Right cardiac atrium (tissue), 5 donors: ENCODE measurements around the gene LRP3. TPM values are rescaled to one million over a fixed set of nuclear protein-coding genes. Genes with fewer than 3 reads are reported as not detected.
A peak's percentile ranks its signal among the peaks of the same experiment; 100 is the strongest.

Experiments
- ATAC-seq, 2 donors: fragments of 200-7000 bp; cut with Tn5 transposase; one replicate each; pipeline versions ENCODE4 v1.8.0 to v1.9.1; 2020; ENCODE audit warnings: moderate library complexity in 2 of 2, mild to moderate bottlenecking in 1 of 2
- DNase-seq, 3 donors: peaks; one replicate each; pipeline ENCODE4 v3.0.0-alpha.2; 2020
- H3K27ac ChIP-seq: one replicate; pipeline ENCODE4 v1.5.1; 2013; ENCODE audit warnings: mild to moderate bottlenecking, low read length, control low read depth, moderate library complexity
- H3K27me3 ChIP-seq: one replicate; pipeline ENCODE4 v1.6.1; 2013; ENCODE audit not compliant: control insufficient read depth, insufficient read depth
- H3K4me1 ChIP-seq: one replicate; pipeline ENCODE4 v1.6.1; 2013; ENCODE audit warnings: low read length; ENCODE audit not compliant: control insufficient read depth, insufficient read depth
- H3K4me3 ChIP-seq: one replicate; pipeline ENCODE4 v1.5.1; 2013; ENCODE audit warnings: low read length, control low read depth
- H3K9me3 ChIP-seq: one replicate; pipeline ENCODE4 v1.6.1; 2013; ENCODE audit warnings: low read length; ENCODE audit not compliant: control insufficient read depth
- WGBS: extraction: QIAGEN DNeasy Blood & Tissue Kit; methylation state at CpG from one replicate; pipeline ENCODE4 v1.1.7; 2013; 5-methylcytosine and 5-hydroxymethylcytosine counted together
- intact Hi-C, 4 donors: fragments of 100-400 bp; cut with DNase I; formaldehyde crosslinking; loops; one replicate each; pipeline versions ENCODE4 v1.11.0 to v1.14.0; 2022 to 2023
- polyA plus RNA-seq: library from polyadenylated mRNA; stranded (reverse); fragments of 200-250 nt; gene quantifications from one replicate; pipeline ENCODE4 v1.2.3, GENCODE V29; 2013
- total RNA-seq, 4 donors: library from RNA; stranded (reverse); fragmentation: NEBNext Ultra II Directional; extraction: Animal tissue kit (Norgen Biotek cat#: 25700); gene quantifications; one replicate each; pipeline ENCODE4 v1.2.1, GENCODE V29; 2021
- donor health status: healthy with polysubstance abuse.
- donor health status: DM: no; HTN: yes; CAD: no.
- donor health status: DM: no; HTN: no; CAD: no.
- donor health status: DM: no; HTN: yes; CAD: no; lungs with severe emphysema.
- donor health status: DM: yes; HTN: yes; CAD: no.

LRP3 gene
- total and polyA plus RNA-seq, 5 donors = 13.2 to 20.7 (median 14.8) TPM

- 64% methylated on average over 12 of the region's 12 CpGs for WGBS
- Histone ChIP-seq H3K27ac (no peak overlapping the region), H3K9me3 (no peaks in the 10 kb centered on the region), H3K27me3 (no peaks in the 10 kb centered on the region), H3K4me1 (no peaks in the 10 kb centered on the region), H3K4me3 (no peak overlapping the region)
- intact Hi-C loops = loop anchor here in 2 of 4 donors (5.0 to 10.0 kb wide), 2 partner anchors 535 to 542 kb away; no protein-coding TSS in a partner anchor
- no peak for ATAC-seq
- DNase-seq = peak in 1 of 3 donors; percentile 14
Observed at GRCh38 chr19:33232656-33233055, 38.5 kb downstream of the LRP3 start.

- WGBS = 91% methylated on average over 9 of the region's 9 CpGs
- Histone ChIP-seq H3K4me1 (no peaks in the 10 kb centered on the region), H3K27me3 (no peaks in the 10 kb centered on the region), H3K27ac (no peak overlapping the region), H3K4me3 (no peak overlapping the region), H3K9me3 (no peaks in the 10 kb centered on the region)
- DNase-seq = no peak
- intact Hi-C loops = loop anchor here in 2 of 4 donors (5.0 to 10.0 kb wide), 2 partner anchors 534 to 542 kb away; no protein-coding TSS in a partner anchor
- ATAC-seq = no peak
Observed at GRCh38 chr19:33233056-33233873, 39.1 kb downstream of the LRP3 start.

- Histone ChIP-seq H3K27ac (no peak overlapping the region), H3K4me3 (no peak overlapping the region), H3K27me3 (no peaks in the 10 kb centered on the region), H3K4me1 (no peaks in the 10 kb centered on the region), H3K9me3 (no peaks in the 10 kb centered on the region)
- 75% methylated on average over 8 of the region's 8 CpGs for WGBS
- peak in 1 of 3 donors; percentile 32 for DNase-seq
- no peak for ATAC-seq
- intact Hi-C loops = loop anchor here in 2 of 4 donors (5.0 to 10.0 kb wide), 2 partner anchors 533 to 541 kb away; no protein-coding TSS in a partner anchor
Observed at GRCh38 chr19:33234092-33234491, 40.0 kb downstream of the LRP3 start.

GRCh38 chr19:33234736-33235135 is 40.6 kb downstream of the LRP3 start:
- Histone ChIP-seq H3K27ac (no peak overlapping the region), H3K4me1 (no peaks in the 10 kb centered on the region), H3K9me3 (no peaks in the 10 kb centered on the region), H3K4me3 (no peak overlapping the region), H3K27me3 (no peaks in the 10 kb centered on the region)
- ATAC-seq = no peak
- DNase-seq = no peak
- intact Hi-C loops = loop anchor here (5.0 to 10.0 kb wide), 4 partner anchors 173 to 540 kb away; no protein-coding TSS in a partner anchor
- WGBS = 59% methylated on average over 9 of the region's 9 CpGs

GRCh38 chr19:33235269-33235995 is 41.3 kb downstream of the LRP3 start:
- 56% methylated on average over 30 of the region's 30 CpGs for WGBS
- intact Hi-C loops = loop anchor here in 3 of 4 donors (5.0 to 10.0 kb wide), 3 partner anchors 172 to 539 kb away; no protein-coding TSS in a partner anchor
- no peak overlapping the region for H3K4me3 ChIP-seq
- ATAC-seq (peak; percentile 62 to 71), DNase-seq (peak; percentile 76 to 93 (median 91))
- no peaks in the 10 kb centered on the region for H3K9me3 ChIP-seq
- no peaks in the 10 kb centered on the region for H3K27me3 ChIP-seq
- H3K4me1 ChIP-seq = no peaks in the 10 kb centered on the region
- H3K27ac ChIP-seq = no peak overlapping the region

GRCh38 chr19:33235996-33236350 is 41.8 kb downstream of the LRP3 start:
- Histone ChIP-seq H3K27me3 (no peaks in the 10 kb centered on the region), H3K4me1 (no peaks in the 10 kb centered on the region), H3K27ac (no peak overlapping the region), H3K4me3 (no peak overlapping the region), H3K9me3 (no peaks in the 10 kb centered on the region)
- WGBS = 90% methylated on average over 20 of the region's 20 CpGs
- ATAC-seq = no peak
- intact Hi-C loops = loop anchor here in 3 of 4 donors (5.0 to 10.0 kb wide), 3 partner anchors 171 to 539 kb away; no protein-coding TSS in a partner anchor
- no peak for DNase-seq

- Histone ChIP-seq H3K9me3 (no peaks in the 10 kb centered on the region), H3K4me3 (no peak overlapping the region), H3K4me1 (no peaks in the 10 kb centered on the region), H3K27me3 (no peaks in the 10 kb centered on the region), H3K27ac (no peak overlapping the region)
- no peak for DNase-seq
- intact Hi-C loops = loop anchor here in 3 of 4 donors (5.0 to 10.0 kb wide), 3 partner anchors 170 to 538 kb away; no protein-coding TSS in a partner anchor
- 78% methylated on average over 16 of the region's 16 CpGs for WGBS
- ATAC-seq = no peak
Observed at GRCh38 chr19:33236696-33237390, 42.7 kb downstream of the LRP3 start.

GRCh38 chr19:33238481-33239149 is 44.5 kb downstream of the LRP3 start:
- H3K27me3 ChIP-seq = no peaks in the 10 kb centered on the region
- DNase-seq = no peak
- no peak overlapping the region for H3K4me3 ChIP-seq
- intact Hi-C loops = loop anchor here in 3 of 4 donors (2.0 to 10.0 kb wide), 4 partner anchors 168 to 536 kb away; no protein-coding TSS in a partner anchor
- H3K4me1 ChIP-seq = no peaks in the 10 kb centered on the region
- WGBS = 84% methylated on average over 10 of the region's 10 CpGs
- no peaks in the 10 kb centered on the region for H3K9me3 ChIP-seq
- ATAC-seq = no peak
- H3K27ac ChIP-seq = no peak overlapping the region

- H3K4me3 ChIP-seq = no peak overlapping the region
- DNase-seq (no peak), ATAC-seq (no peak)
- WGBS = 76% methylated on average over 10 of the region's 10 CpGs
- no peaks in the 10 kb centered on the region for H3K9me3 ChIP-seq
- no peaks in the 10 kb centered on the region for H3K27me3 ChIP-seq
- intact Hi-C loops = loop anchor here in 3 of 4 donors (2.0 to 10.0 kb wide), 4 partner anchors 167 to 535 kb away; no protein-coding TSS in a partner anchor
- no peaks in the 10 kb centered on the region for H3K4me1 ChIP-seq
- no peak overlapping the region for H3K27ac ChIP-seq
Observed at GRCh38 chr19:33239223-33239975, 45.3 kb downstream of the LRP3 start.
